SK-N-SH (cell line): Measurements from ENCODE around the gene CACNA1E. TPM values are rescaled to one million over a fixed set of nuclear protein-coding genes. Genes with fewer than 3 reads are reported as not detected.

Experiments
- CTCF ChIA-PET: fragments of 300-600, 350-600 bp; formaldehyde crosslinking; extraction: SDS; loops from one replicate; lab custom pipeline; 2021; lab: Yijun Ruan, JAX
- POLR2A ChIA-PET: fragments of 350-600 bp; sonication (Branson Sonifier 250); formaldehyde crosslinking; extraction: SDS; loops from one replicate; lab custom pipeline; 2020; ENCODE audit warnings: antibody characterized with exemption, inconsistent platforms; lab: Yijun Ruan, JAX
- DNase-seq: peaks from one replicate; pipeline ENCODE4 v3.0.0; 2012
- H2AFZ ChIP-seq: fragments of 200-600 bp; sonication (generic); 2 replicates; pipeline ENCODE4 v1.8.1; 2016; ENCODE audit warnings: antibody characterized with exemption, mild to moderate bottlenecking, low read depth
- H3F3A ChIP-seq: fragments of 200-600 bp; sonication (generic); replicated peaks from 2 replicates; pipeline ENCODE3; 2016; ENCODE audit warnings: antibody characterized with exemption, mild to moderate bottlenecking; ENCODE audit not compliant: insufficient read depth
- H3K27ac ChIP-seq, 2 experiments: fragments of 200-500 bp in 1 of 2; fragments of 200-600 bp in 1 of 2; sonication (Bioruptor generic) in 1 of 2; sonication (generic), shearing (Covaris generic) in 1 of 2; 2 replicates each; pipeline versions ENCODE4 v1.5.1 to v1.6.1; 2014 to 2016; ENCODE audit warnings: low read depth in 2 of 2, inconsistent platforms in 1 of 2, low read length in 1 of 2, mild to moderate bottlenecking in 1 of 2, mixed read lengths in 1 of 2
- H3K27me3 ChIP-seq: fragments of 200-600 bp; sonication (generic), shearing (Covaris generic); 2 replicates; pipeline ENCODE4 v1.6.1; 2016; ENCODE audit warnings: mixed run types; ENCODE audit not compliant: insufficient read depth
- H3K36me3 ChIP-seq, 2 experiments: fragments of 200-500 bp in 1 of 2; fragments of 200-600 bp in 1 of 2; sonication (Bioruptor generic) in 1 of 2; sonication (generic) in 1 of 2; replicated peaks in 1 of 2; 2 replicates each; pipeline versions ENCODE3 to v1.5.1; 2014 to 2016; ENCODE audit warnings: low read length in 1 of 2, mild to moderate bottlenecking in 1 of 2; ENCODE audit not compliant: insufficient read depth in 2 of 2, control insufficient read depth in 1 of 2
- H3K4me1 ChIP-seq, 2 experiments: fragments of 200-500 bp in 1 of 2; fragments of 200-600 bp in 1 of 2; sonication (Bioruptor generic) in 1 of 2; sonication (generic), shearing (Covaris generic) in 1 of 2; 2 replicates each; pipeline versions ENCODE4 v1.5.1 to v1.6.1; 2014 to 2016; ENCODE audit warnings: low read depth in 1 of 2, low read length in 1 of 2, mixed run types in 1 of 2; ENCODE audit not compliant: insufficient read depth in 2 of 2, control insufficient read depth in 1 of 2
- H3K4me2 ChIP-seq: fragments of 200-600 bp; sonication (generic), shearing (Covaris generic); 2 replicates; pipeline ENCODE4 v1.6.1; 2017; ENCODE audit warnings: mixed run types
- H3K4me3 ChIP-seq, 2 experiments: fragments of 200-500 bp in 1 of 2; fragments of 200-600 bp in 1 of 2; sonication (Bioruptor generic) in 1 of 2; sonication (generic), shearing (Covaris generic) in 1 of 2; 2 replicates each; pipeline versions ENCODE4 v1.5.1 to v1.8.1; 2014 to 2016; ENCODE audit warnings: low read depth in 2 of 2, inconsistent platforms in 1 of 2, low read length in 1 of 2, mild to moderate bottlenecking in 1 of 2, mixed read lengths in 1 of 2, moderate library complexity in 1 of 2
- H3K79me2 ChIP-seq: fragments of 200-600 bp; sonication (generic); 2 replicates; pipeline ENCODE4 v1.8.1; 2017; ENCODE audit warnings: mild to moderate bottlenecking; ENCODE audit not compliant: insufficient read depth
- H3K9ac ChIP-seq: fragments of 200-600 bp; sonication (generic); 2 replicates; pipeline ENCODE4 v1.6.1; 2017; ENCODE audit warnings: mixed run types
- H3K9me2 ChIP-seq: fragments of 200-600 bp; sonication (generic); 2 replicates; pipeline ENCODE4 v1.6.1; 2017; ENCODE audit warnings: mixed run types
- H3K9me3 ChIP-seq: fragments of 200-600 bp; sonication (generic); 2 replicates; pipeline ENCODE4 v1.6.1; 2017; ENCODE audit warnings: mixed run types, mild to moderate bottlenecking, moderate library complexity
- H4K20me1 ChIP-seq: fragments of 200-600 bp; sonication (generic); 2 replicates; pipeline ENCODE4 v1.6.1; 2017; ENCODE audit warnings: mild to moderate bottlenecking, mixed run types; ENCODE audit not compliant: insufficient read depth
- EP300 ChIP-seq, 2 experiments: IDR thresholded peaks; 2 replicates each; pipeline versions ENCODE4 v1.4.0 to v1.6.1; 2012; ENCODE audit warnings: borderline replicate concordance in 1 of 2, low read depth in 1 of 2, low read length in 1 of 2
- FOSL2 ChIP-seq: IDR thresholded peaks from 2 replicates; pipeline ENCODE4 v1.4.0; 2012; ENCODE audit warnings: low read depth, mild to moderate bottlenecking, moderate library complexity, borderline replicate concordance
- FOXM1 ChIP-seq: IDR thresholded peaks from 2 replicates; pipeline ENCODE4 v1.4.0; 2012; ENCODE audit warnings: low read depth, mild to moderate bottlenecking
- IRF3 ChIP-seq: fragments of 150-350 bp; IDR thresholded peaks from 2 replicates; pipeline ENCODE4 v1.6.1; 2016; ENCODE audit warnings: mild to moderate bottlenecking, low read depth, low read length
- MEF2A ChIP-seq: IDR thresholded peaks from 2 replicates; pipeline ENCODE4 v1.4.0; 2012; ENCODE audit warnings: low read depth, borderline replicate concordance
- MXI1 ChIP-seq: IDR thresholded peaks from 2 replicates; pipeline ENCODE4 v1.6.1; 2012; ENCODE audit warnings: mild to moderate bottlenecking, low read depth, low read length, improper control_type of control experiment
- NFIC ChIP-seq: IDR thresholded peaks from 2 replicates; pipeline ENCODE4 v1.4.0; 2012; ENCODE audit warnings: borderline replicate concordance
- NRF1 ChIP-seq: IDR thresholded peaks from 2 replicates; pipeline ENCODE4 v1.6.1; 2012; ENCODE audit warnings: low read depth, mild to moderate bottlenecking, low read length
- RXRA ChIP-seq: IDR thresholded peaks from 2 replicates; pipeline ENCODE4 v1.4.0; 2012; ENCODE audit warnings: low read depth, mild to moderate bottlenecking, borderline replicate concordance
- SIN3A ChIP-seq: IDR thresholded peaks from 2 replicates; pipeline ENCODE4 v1.6.1; 2012; ENCODE audit warnings: low read depth, mild to moderate bottlenecking, low read length, moderate library complexity, borderline replicate concordance
- SMC3 ChIP-seq: IDR thresholded peaks from 2 replicates; pipeline ENCODE4 v1.6.1; 2012; ENCODE audit warnings: low read depth, low read length, improper control_type of control experiment
- TCF12 ChIP-seq: IDR thresholded peaks from 2 replicates; pipeline ENCODE4 v1.4.0; 2012
- TEAD4 ChIP-seq: IDR thresholded peaks from 2 replicates; pipeline ENCODE4 v1.4.0; 2012; ENCODE audit warnings: mild to moderate bottlenecking, borderline replicate concordance; ENCODE audit not compliant: insufficient read depth
- YY1 ChIP-seq: IDR thresholded peaks from 2 replicates; pipeline ENCODE4 v1.4.0; 2012; ENCODE audit warnings: low read depth, mild to moderate bottlenecking
- WGBS: methylation state at CpG from one replicate; pipeline ENCODE4 v1.1.6; 2017; ENCODE audit warnings: low lambda C conversion rate; 5-methylcytosine and 5-hydroxymethylcytosine counted together
- polyA plus RNA-seq, 3 experiments: library from polyadenylated mRNA; depleted of rRNA; stranded (reverse); fragments of >200 nt; gene quantifications; 2 replicates each; pipeline ENCODE4 v1.2.3, GENCODE V29; 2012
- TF ChIP-seq, protein P1 (sequence below): IDR thresholded peaks from 2 replicates; pipeline ENCODE4 v1.4.0; 2012; ENCODE audit warnings: low read depth, borderline replicate concordance
- TF ChIP-seq, protein P2 (sequence below): IDR thresholded peaks from 2 replicates; pipeline ENCODE4 v1.6.1; 2012; ENCODE audit warnings: mild to moderate bottlenecking, low read depth, low read length, moderate library complexity

The CACNA1E gene
- polyA plus RNA-seq, 1 of the 3 experiments (the other 2 are of a cell fraction), result not detected

DNA sequence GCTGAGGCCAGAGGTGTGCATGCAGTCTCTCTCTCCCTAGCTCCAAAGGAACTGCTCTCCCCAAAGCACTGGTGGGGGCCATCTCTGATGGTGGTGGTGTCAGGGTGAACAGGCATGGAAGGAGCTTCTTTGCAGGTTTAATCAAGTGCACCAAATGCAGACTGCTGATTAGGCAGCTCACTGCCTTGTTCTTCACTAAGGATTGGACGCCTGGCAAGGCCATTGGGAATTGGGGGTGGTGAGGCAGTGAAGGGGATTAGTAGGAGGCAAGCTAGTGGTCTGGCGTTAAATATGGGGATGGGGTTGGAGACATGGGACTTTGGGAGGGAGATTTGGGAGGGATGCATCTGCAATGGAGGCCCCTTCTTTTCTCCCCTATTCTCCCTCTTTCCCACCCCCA, 1.5 kb downstream of the CACNA1E start:
- H3K27me3 ChIP-seq, result peaks cover 16% of the 10 kb centered on the region
- CTCF ChIA-PET, result interaction anchor here (1.4 to 1.6 kb wide), 2 partner anchors 192 to 452 kb away, joined by 4 to 5 read pairs; no protein-coding TSS in a partner anchor
- TF ChIP-seq SIN3A, result no peak
- TF ChIP-seq TEAD4, result no peak
- TF ChIP-seq YY1, result no peak
- TF ChIP-seq NRF1, result no peak
- no peak for TF ChIP-seq SMC3
- TF ChIP-seq MEF2A, result no peak
- no peak for TF ChIP-seq EP300 (IDR thresholded peaks at IDR 0.05; ENCODE audit: borderline replicate concordance in 1 of 2, low read depth in 1 of 2, low read length in 1 of 2)
- no peak for TF ChIP-seq MXI1
- no peak for TF ChIP-seq RXRA
- TF ChIP-seq IRF3, result no peak
- no peak for TF ChIP-seq TCF12
- TF ChIP-seq FOXM1, result no peak
- TF ChIP-seq NFIC, result no peak
- no peak for TF ChIP-seq FOSL2
- TF ChIP-seq, protein P1, sequence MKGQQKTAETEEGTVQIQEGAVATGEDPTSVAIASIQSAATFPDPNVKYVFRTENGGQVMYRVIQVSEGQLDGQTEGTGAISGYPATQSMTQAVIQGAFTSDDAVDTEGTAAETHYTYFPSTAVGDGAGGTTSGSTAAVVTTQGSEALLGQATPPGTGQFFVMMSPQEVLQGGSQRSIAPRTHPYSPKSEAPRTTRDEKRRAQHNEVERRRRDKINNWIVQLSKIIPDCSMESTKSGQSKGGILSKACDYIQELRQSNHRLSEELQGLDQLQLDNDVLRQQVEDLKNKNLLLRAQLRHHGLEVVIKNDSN, result no peak
- TF ChIP-seq, all 33 proteins: peak for 0
- 25% methylated on average over 2 of the region's 2 CpGs for WGBS
- no peaks in the 10 kb centered on the region for H3F3A ChIP-seq
- DNase-seq, result no peak
- H3K9me2 ChIP-seq, result no peaks in the 10 kb centered on the region
- H3K4me3 ChIP-seq, result no peak overlapping the region
- no peaks in the 10 kb centered on the region for H3K9me3 ChIP-seq
- no peaks in the 10 kb centered on the region for H3K79me2 ChIP-seq
- no peaks in the 10 kb centered on the region for H3K4me1 ChIP-seq
- no peaks in the 10 kb centered on the region for H3K36me3 ChIP-seq
- H3K9ac ChIP-seq, result no peak overlapping the region
- no peak overlapping the region for H2AFZ ChIP-seq
- H3K4me2 ChIP-seq, result no peak overlapping the region
- no peaks in the 10 kb centered on the region for H4K20me1 ChIP-seq
- POLR2A ChIA-PET, result no interaction called here
- H3K27ac ChIP-seq, result no peak overlapping the region

DNA sequence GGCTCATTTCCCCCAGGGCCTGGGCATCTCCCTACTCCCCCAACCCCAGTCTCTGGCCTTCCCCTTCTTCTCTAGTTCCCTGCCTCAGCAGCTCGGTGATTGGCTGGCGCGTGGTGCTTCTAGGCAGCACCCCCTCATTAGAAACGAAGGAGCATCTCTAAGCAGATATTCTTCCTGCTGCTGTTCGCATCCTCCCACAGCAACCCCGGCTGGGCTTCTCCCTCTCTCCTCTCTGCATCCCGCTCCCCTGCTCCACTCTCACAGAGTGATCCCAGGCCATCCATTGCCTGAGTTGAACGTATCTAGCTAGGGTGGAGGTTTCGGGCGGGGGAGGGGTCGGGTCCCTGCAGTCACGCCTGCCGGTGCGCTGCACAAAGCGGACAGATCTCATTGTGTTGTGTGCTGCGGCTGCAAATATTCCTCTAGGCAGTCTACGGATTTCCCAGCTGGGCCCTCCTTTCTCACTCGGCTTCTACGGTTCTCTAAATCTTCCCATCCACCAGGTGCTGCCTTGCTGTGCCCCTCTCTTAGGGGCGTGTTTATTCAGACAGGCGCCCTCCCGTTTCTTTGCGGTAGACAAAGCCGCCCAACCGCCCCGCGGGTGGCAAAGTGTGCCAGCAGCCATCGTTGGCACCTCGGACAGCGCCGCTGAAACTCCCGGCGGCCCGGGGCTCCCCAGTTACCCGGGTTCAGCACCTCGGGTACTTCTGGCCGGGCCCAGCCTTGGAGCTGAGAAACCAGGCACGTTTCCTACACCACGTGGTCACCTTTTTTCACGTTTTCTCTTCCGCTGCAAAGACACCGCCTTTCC, 2.2 kb downstream of the CACNA1E start:
- H4K20me1 ChIP-seq, result no peaks in the 10 kb centered on the region
- 17% methylated on average over 31 of the region's 42 CpGs for WGBS
- H3K4me3 ChIP-seq, result no peak overlapping the region
- no peaks in the 10 kb centered on the region for H3K9me3 ChIP-seq
- no peaks in the 10 kb centered on the region for H3F3A ChIP-seq
- ChIA-PET POLR2A (no interaction called here), CTCF (no interaction called here)
- no peak overlapping the region for H3K27ac ChIP-seq
- H3K9me2 ChIP-seq, result no peaks in the 10 kb centered on the region
- H3K79me2 ChIP-seq, result no peaks in the 10 kb centered on the region
- no peak for TF ChIP-seq SMC3
- TF ChIP-seq, protein P2, sequence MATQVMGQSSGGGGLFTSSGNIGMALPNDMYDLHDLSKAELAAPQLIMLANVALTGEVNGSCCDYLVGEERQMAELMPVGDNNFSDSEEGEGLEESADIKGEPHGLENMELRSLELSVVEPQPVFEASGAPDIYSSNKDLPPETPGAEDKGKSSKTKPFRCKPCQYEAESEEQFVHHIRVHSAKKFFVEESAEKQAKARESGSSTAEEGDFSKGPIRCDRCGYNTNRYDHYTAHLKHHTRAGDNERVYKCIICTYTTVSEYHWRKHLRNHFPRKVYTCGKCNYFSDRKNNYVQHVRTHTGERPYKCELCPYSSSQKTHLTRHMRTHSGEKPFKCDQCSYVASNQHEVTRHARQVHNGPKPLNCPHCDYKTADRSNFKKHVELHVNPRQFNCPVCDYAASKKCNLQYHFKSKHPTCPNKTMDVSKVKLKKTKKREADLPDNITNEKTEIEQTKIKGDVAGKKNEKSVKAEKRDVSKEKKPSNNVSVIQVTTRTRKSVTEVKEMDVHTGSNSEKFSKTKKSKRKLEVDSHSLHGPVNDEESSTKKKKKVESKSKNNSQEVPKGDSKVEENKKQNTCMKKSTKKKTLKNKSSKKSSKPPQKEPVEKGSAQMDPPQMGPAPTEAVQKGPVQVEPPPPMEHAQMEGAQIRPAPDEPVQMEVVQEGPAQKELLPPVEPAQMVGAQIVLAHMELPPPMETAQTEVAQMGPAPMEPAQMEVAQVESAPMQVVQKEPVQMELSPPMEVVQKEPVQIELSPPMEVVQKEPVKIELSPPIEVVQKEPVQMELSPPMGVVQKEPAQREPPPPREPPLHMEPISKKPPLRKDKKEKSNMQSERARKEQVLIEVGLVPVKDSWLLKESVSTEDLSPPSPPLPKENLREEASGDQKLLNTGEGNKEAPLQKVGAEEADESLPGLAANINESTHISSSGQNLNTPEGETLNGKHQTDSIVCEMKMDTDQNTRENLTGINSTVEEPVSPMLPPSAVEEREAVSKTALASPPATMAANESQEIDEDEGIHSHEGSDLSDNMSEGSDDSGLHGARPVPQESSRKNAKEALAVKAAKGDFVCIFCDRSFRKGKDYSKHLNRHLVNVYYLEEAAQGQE, result peak; percentile 87
- TF ChIP-seq, all 33 proteins: peak for 1
- H3K27me3 ChIP-seq, result peaks cover 16% of the 10 kb centered on the region
- peak; percentile 37 for DNase-seq
- no peak overlapping the region for H3K4me2 ChIP-seq
- H2AFZ ChIP-seq, result no peak overlapping the region
- no peaks in the 10 kb centered on the region for H3K36me3 ChIP-seq
- H3K9ac ChIP-seq, result no peak overlapping the region
- H3K4me1 ChIP-seq, result no peaks in the 10 kb centered on the region
